BJ (cell line): ENCODE data around the gene TPI1. TPM values are rescaled to one million over a fixed set of nuclear protein-coding genes. Genes with fewer than 3 reads are reported as not detected.
A peak's percentile ranks its signal among the peaks of the same experiment; 100 is the strongest.
"Not testable (repeated sequence)": the region's sequence is repeated elsewhere in the genome, so short reads cannot be mapped to it uniquely, and the experiment has no call there.

Experiments
- CTCF ChIA-PET: fragments of 350-600 bp; formaldehyde crosslinking; extraction: SDS; loops from one replicate; lab custom pipeline; 2021; ENCODE audit warnings: antibody characterized with exemption, inconsistent platforms; lab: Yijun Ruan, JAX
- POLR2A ChIA-PET: fragments of 300-600 bp; sonication (Branson Sonifier 250); formaldehyde crosslinking; extraction: SDS; loops from one replicate; lab custom pipeline; 2021; ENCODE audit warnings: antibody characterized with exemption; lab: Charles Lee
- DNase-seq: peaks from one replicate; pipeline ENCODE4 v3.0.0-alpha.2; 2011; ENCODE audit warnings: low read depth
- H3K27me3 ChIP-seq: 2 replicates; pipeline ENCODE4 v1.6.0; 2011; ENCODE audit warnings: low read length; ENCODE audit not compliant: control insufficient read depth, insufficient read depth
- H3K36me3 ChIP-seq: 2 replicates; pipeline ENCODE4 v1.5.1; 2011; ENCODE audit warnings: low read length; ENCODE audit not compliant: control insufficient read depth, insufficient read depth
- H3K4me3 ChIP-seq: 2 replicates; pipeline ENCODE4 v1.5.1; 2011; ENCODE audit warnings: low read depth, mild to moderate bottlenecking, control low read depth, low read length
- CTCF ChIP-seq: IDR thresholded peaks from 2 replicates; pipeline ENCODE4 v1.5.1; 2011; ENCODE audit warnings: low read depth, mild to moderate bottlenecking, control low read depth, inconsistent platforms, low read length, moderate library complexity; ENCODE audit not compliant: insufficient read depth
- polyA plus RNA-seq: library from polyadenylated mRNA; depleted of rRNA; stranded (reverse); fragments of >200 nt; gene quantifications from 2 replicates; pipeline ENCODE4 v1.2.3, GENCODE V29; 2011

The TPI1 gene
- polyA plus RNA-seq, 1 experiment, result 2,656 TPM

GRCh38 chr12:6888360-6888759, 21.0 kb downstream of the TPI1 start:
- peaks cover 10% of the 10 kb centered on the region for H3K36me3 ChIP-seq
- CTCF ChIA-PET, result interaction anchor here (1.0 to 2.0 kb wide), 2 partner anchors 12 to 16 kb away, joined by 4 to 8 read pairs; partner anchors contain the start of gene SPSB2
- H3K27me3 ChIP-seq, result no peaks in the 10 kb centered on the region
- no peak for TF ChIP-seq CTCF
- H3K4me3 ChIP-seq, result no peak overlapping the region
- DNase-seq, result no peak
- POLR2A ChIA-PET, result no interaction called here

GRCh38 chr12:6888794-6889193, 21.5 kb downstream of the TPI1 start:
- CTCF ChIA-PET, POLR2A ChIA-PET, H3K27me3 ChIP-seq: not testable (repeated sequence)

GRCh38 chr12:6889775-6890573, 22.6 kb downstream of the TPI1 start:
- DNase-seq, H3K4me3 ChIP-seq, H3K36me3 ChIP-seq, POLR2A ChIA-PET, CTCF ChIA-PET, H3K27me3 ChIP-seq: not testable (repeated sequence)

More at GRCh38 chr12:6888794-6889193, 21.5 kb downstream of the TPI1 start:
- H3K36me3 ChIP-seq, H3K4me3 ChIP-seq, DNase-seq: not testable (repeated sequence)

- Histone ChIP-seq H3K4me3 (peak overlapping the region; percentile 23), H3K27me3 (no peaks in the 10 kb centered on the region), H3K36me3 (peaks cover 1% of the 10 kb centered on the region; the same call in 1 of the 2 replicates)
- peak; percentile 58 for TF ChIP-seq CTCF
- peak; percentile 74 for DNase-seq
- CTCF ChIA-PET, result interaction anchor here (0.6 to 2.4 kb wide), 31 partner anchors 9 to 561 kb away, joined by 3 to 42 read pairs (median 5); partner anchors contain the start of genes ENO2, LRRC23, RNU7-1 and SPSB2
- POLR2A ChIA-PET, result interaction anchor here (0.7 to 1.4 kb wide), 5 partner anchors 18 to 190 kb away, joined by 3 to 7 read pairs (median 5); partner anchors contain the start of genes CDCA3, SPSB2 and USP5
Observed at GRCh38 chr12:6890789-6891645, 23.7 kb downstream of the TPI1 start.

GRCh38 chr12:6891646-6892001, 24.3 kb downstream of the TPI1 start:
- peak overlapping the region; percentile 23 for H3K4me3 ChIP-seq
- ChIA-PET POLR2A (interaction anchor here (0.7 to 1.4 kb wide), 4 partner anchors 19 to 40 kb away, joined by 5 to 7 read pairs (median 6); partner anchors contain the start of genes CDCA3, SPSB2 and USP5), CTCF (interaction anchor here (0.6 to 2.4 kb wide), 30 partner anchors 8 to 337 kb away, joined by 3 to 42 read pairs (median 5); partner anchors contain the start of genes ENO2, LRRC23, RNU7-1 and SPSB2)
- no peaks in the 10 kb centered on the region for H3K27me3 ChIP-seq
- TF ChIP-seq CTCF, result no peak
- peaks cover 1% of the 10 kb centered on the region; the same call in 1 of the 2 replicates for H3K36me3 ChIP-seq
- no peak for DNase-seq

GRCh38 chr12:6892683-6893082, 25.4 kb downstream of the TPI1 start:
- DNase-seq, H3K27me3 ChIP-seq, H3K36me3 ChIP-seq, H3K4me3 ChIP-seq: not testable (repeated sequence)
- POLR2A ChIA-PET, result interaction anchor here (0.6 kb wide), 1 partner anchor 25 kb away, joined by 3 read pairs; no protein-coding TSS in a partner anchor
- CTCF ChIA-PET, result interaction anchor here (1.0 to 2.4 kb wide), 5 partner anchors 11 to 24 kb away, joined by 3 to 42 read pairs (median 14); partner anchors contain the start of genes SPSB2 and TPI1
